IMR-90 (cell line): Measurements from ENCODE around the gene LLPH.

ENCODE experiments used
- CTCF ChIP-seq: conservative IDR thresholded peaks from 2 replicates; pipeline ENCODE4 v1.5.1; 2012; ENCODE audit warnings: mild to moderate bottlenecking, low read depth, low read length, improper control_type of control experiment
- MXI1 ChIP-seq: IDR thresholded peaks from 2 replicates; pipeline ENCODE4 v1.6.1; 2012; ENCODE audit warnings: low read depth, mild to moderate bottlenecking, low read length, moderate library complexity, borderline replicate concordance
- NFE2L2 ChIP-seq: fragments of 150-350 bp; IDR thresholded peaks from 2 replicates; pipeline ENCODE4 v1.6.1; 2016; ENCODE audit warnings: low read depth, mild to moderate bottlenecking, low read length
- POLR2A ChIP-seq: IDR thresholded peaks from 2 replicates; pipeline ENCODE4 v1.6.1; 2012; ENCODE audit warnings: mild to moderate bottlenecking, low read depth, low read length
- RAD21 ChIP-seq: IDR thresholded peaks from 2 replicates; pipeline ENCODE4 v1.6.1; 2012; ENCODE audit warnings: low read length, improper control_type of control experiment
- RFX5 ChIP-seq: IDR thresholded peaks from 2 replicates; pipeline ENCODE4 v1.8.0; 2012; ENCODE audit warnings: low read depth, mild to moderate bottlenecking, low read length, moderate library complexity
- SMC3 ChIP-seq: fragments of 150-350 bp; IDR thresholded peaks from 2 replicates; pipeline ENCODE4 v1.6.1; 2016; ENCODE audit warnings: low read depth, mild to moderate bottlenecking, antibody characterized with exemption, low read length, moderate library complexity
- USF2 ChIP-seq: fragments of 150-350 bp; IDR thresholded peaks from 2 replicates; pipeline ENCODE4 v1.6.1; 2017; ENCODE audit warnings: mild to moderate bottlenecking, antibody characterized with exemption, low read length, low read depth

GRCh38 chr12:66103016-66103913 is 27.3 kb downstream of the LLPH start:
- TF ChIP-seq USF2 = no peak
- no peak for TF ChIP-seq MXI1
- 0 out of 2 replicates have a peak, but pooled peaks have one; percentile 9 for TF ChIP-seq CTCF
- no peak for TF ChIP-seq POLR2A
- no peak for TF ChIP-seq RAD21
- no peak for TF ChIP-seq SMC3
- TF ChIP-seq RFX5 = no peak
- no peak for TF ChIP-seq NFE2L2
